GM19397 (cell line): ENCODE results near the gene SPATA33.
A peak's percentile ranks its signal among the peaks of the same experiment; 100 is the strongest.

Experiments
- ATAC-seq: cut with Tn5 transposase; IDR thresholded peaks from one replicate; pipeline ENCODE4 v1.9.1; 2021; ENCODE audit warnings: mild to moderate bottlenecking, moderate library complexity; ENCODE audit not compliant: unreplicated experiment

The SPATA33 gene

DNA sequence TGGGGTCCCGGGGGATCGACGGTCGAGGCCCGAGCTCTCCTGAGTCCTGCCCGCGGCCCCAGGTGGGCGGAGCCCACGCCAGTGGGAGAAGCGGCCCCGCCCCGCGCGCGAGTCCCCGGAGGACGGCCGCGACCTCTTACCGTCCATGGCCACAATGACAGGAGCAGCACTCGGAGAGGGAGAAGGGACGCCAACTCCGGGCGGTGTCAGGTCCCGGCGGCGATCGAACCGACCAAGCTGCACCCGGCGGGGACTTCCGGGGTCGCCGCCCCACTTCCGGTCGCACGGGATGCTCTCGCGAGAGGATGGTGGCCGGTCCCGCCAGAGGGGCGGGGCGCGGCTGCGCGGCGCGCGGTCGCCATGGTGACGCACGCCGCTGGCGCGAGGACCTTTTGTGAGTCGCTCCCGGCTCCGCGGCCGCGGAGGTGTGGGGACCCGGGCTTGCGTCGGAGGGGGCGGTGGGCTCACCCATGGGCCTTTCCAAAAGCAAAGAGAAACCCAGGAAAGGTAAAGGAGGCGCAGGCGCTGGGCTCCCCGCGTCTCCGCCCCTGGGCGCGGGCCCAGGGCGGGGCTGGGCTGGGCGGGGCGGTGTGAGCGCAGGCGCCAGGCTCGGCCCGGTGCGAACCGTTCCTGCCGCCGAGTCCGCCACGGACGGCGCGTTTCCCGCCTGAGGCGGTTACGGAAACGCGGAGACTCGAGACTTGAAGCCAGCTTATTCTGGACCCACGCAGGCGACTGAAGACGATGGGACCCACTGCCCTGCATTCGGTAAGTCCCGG lies at the start of gene SPATA33, which contains the start of gene CHMP1A:
TSS of gene SPATA33 (plus strand) at position 395 of the 779 bp plus-strand sequence. CDS start at position 471, 76 bp downstream.
TSS of gene CHMP1A (minus strand) at position 267 of the 779 bp plus-strand sequence. CDS start at position 147, 120 bp downstream.
- ATAC-seq, result peak; percentile 89

DNA sequence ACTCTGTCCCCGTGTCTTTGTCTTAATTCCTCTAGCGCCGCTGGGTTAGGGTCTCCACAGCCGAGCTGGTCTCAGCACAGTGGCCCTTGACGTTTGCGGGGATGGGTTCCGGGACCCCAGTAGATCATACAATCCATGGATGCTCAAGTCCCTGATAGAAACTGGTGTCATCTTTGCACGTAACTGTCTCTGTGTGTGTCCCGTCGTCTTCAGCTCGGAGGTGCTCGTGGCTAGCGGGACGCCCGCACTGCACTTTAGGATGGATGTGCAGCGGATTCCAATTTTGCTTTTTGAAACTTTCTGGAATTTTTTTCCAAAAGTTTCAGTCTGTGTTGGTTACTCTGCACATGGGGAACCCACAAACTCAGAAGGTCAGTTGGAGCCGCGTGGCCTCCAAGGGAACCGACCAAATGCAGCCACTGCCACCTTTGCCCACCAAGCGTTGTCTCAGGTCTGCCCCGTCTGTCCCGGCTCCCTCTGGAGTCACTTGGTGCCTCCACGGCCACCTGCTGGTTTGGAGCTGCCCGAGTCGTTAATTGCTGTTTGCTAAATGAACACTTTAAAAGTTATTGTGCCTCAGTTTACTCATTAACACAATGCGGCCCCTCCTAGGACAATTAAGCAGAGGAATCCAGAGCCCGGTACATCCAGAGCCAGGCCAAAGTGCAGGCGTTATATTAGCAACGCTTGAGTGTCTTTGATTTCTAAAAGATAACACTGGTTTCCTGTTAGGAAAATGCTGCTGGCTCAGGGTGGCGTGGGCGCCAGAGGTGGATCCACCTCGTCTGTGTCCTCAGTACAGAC lies 49.5 kb upstream of the SPATA33 start:
- ATAC-seq, result no peak

DNA sequence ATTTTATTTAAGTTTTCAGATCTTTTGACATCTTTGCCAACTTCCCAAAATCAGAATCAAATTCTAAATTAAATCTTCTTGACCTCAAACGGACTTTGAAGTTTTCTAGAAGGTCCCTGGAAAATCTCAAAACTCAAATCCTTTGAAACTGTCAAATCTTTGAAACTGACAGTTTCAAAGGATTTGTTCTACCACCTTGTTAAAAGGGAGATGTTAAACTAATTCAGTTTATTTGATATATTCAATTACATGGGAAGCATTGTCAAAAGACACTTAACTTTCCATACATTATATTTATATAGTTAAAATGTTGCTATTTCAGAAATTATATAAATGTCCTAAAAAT lies 47.6 kb upstream of the SPATA33 start:
- ATAC-seq, result no peak

DNA sequence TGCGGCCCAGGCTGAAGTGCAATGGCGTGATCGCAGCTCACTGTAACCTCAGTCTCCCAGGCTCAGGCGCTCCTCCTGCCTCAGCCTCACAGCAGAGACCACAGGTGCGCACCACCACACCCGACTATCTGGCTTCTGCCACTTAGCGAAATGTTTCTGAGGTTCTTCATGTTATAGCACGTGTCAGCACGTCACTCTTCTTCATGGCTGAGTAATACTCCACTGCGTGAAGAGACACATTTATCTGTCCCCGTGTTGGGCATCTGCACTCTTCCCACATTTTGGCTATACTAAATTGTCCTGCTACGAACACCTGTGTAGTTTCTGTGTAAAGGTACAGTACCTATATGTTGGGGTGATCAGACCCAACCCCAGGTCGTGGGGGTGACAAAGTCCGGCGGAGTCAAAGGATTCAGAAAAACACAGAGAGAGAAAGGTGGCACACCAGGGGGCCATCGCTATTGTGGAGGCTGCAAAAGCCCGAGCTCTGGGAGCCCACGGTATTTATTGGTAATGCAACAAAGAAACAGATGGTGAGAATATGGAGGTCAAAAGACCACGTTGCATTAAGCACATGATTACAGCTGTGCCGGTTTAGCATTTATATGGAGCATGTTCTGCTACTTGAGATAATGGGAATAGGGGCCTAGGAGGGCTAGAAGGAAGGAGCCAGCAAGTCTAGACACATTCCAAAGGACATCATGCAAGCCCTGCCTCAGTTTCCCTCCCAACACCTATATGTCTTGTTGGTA lies 45.0 kb upstream of the SPATA33 start:
- ATAC-seq, result no peak

DNA sequence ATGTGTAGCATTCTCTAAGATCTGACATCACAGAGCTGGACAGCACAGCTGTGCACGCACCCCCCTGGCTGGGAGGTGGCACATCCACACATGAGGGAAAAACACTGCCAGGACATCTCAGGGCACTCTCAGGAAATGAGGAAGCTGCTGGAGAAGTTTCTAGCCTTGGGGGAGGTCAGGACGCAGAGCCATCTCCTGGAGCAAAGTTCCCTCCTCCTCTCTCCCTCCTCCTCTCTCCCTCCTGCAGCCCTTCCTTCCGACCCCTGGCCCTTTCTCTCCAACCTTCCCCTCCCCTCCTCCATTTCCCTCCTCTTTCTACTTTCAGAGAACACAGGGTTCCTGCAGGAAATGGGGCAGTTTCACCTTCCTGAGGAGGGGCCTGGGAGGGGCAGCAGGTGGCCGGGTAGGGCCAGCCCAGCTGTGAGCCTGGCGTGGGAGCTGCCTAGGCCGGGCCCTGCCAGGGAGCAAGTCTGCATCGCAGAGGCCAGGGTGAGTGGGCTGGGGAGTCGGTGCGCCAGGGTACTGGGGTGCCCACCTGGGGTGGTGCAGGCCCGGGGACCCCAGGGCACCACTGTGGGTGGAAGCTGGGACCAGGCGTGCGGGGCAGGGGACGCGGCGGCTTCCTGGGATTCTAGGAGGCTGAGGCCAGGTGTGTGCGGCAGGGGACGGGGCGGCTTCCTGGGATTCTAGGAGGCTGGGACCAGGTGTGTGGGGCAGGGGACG lies 44.2 kb upstream of the SPATA33 start, which contains the start of gene DPEP1:
TSS of gene DPEP1 (plus strand) at position 412 of the 723 bp plus-strand sequence. CDS start 16,769 bp downstream, outside the sequence.
- ATAC-seq, result no peak

DNA sequence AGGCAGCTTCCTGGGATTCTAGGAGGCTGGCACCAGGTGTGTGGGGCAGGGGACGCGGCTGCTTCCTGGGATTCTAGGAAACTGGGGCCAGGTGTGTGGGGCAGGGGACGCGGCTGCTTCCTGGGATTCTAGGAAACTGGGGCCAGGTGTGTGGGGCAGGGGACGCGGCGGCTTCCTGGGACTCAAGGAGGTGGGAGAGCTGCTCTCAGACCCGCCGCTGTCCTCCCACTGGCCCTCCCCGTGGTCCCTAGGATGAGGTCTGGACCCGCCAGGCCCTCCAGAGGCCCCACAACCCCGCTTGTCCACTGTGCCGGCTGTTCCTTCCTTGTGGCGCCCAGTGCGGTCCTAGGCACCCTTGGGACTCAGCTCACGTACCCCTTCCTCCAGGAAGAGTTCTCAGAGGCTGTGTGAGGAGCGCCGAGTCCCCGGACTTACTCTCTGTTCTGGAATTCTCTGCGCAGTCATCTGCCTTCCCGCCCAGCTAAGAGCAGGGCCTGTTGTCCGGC lies 43.6 kb upstream of the SPATA33 start:
- ATAC-seq, result no peak

DNA sequence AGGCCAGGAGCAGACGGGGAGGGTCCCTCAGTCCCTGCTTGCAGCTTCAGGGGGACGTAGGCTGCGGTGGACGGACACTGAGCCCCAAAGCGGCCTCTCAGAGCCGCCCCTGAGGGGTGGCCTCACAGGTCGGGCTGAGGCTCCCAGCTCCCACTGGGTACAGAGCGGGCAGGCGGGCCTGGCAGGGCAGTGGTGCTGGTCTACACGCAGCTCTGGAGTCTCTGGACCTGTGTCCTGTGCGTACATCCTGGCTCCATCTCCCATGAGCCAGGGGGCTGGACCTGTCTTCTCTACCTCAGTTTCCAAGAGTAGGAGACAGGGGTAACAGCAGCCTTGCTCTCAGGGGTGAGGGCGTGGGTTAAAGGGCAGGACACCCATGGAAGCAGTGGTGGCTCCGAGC lies 42.5 kb upstream of the SPATA33 start:
- no peak for ATAC-seq

DNA sequence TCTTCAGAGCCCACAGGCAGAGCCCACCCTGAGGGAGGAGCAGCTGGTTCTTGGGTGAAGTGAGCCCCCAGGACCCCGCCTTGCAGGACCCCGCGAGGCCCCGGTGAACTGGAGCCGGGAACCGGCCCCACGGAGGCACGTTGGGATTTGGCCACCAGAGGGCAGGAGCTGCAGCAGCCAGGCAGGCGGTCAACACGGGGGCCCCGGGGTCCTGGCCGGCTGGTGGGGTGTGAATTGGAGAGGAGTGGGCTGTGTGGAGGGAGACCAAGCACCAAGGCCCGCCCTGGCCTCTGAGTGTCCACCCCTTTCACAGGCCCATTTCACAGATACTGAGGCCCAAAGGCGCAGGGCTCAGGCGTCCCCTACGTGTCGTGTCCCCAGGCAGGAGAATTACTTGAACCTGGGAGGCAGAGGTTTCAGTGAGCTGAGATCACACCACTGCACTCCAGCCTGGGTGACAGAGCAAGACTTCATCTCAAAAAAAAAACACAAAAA lies 42.0 kb upstream of the SPATA33 start:
- ATAC-seq, result no peak

DNA sequence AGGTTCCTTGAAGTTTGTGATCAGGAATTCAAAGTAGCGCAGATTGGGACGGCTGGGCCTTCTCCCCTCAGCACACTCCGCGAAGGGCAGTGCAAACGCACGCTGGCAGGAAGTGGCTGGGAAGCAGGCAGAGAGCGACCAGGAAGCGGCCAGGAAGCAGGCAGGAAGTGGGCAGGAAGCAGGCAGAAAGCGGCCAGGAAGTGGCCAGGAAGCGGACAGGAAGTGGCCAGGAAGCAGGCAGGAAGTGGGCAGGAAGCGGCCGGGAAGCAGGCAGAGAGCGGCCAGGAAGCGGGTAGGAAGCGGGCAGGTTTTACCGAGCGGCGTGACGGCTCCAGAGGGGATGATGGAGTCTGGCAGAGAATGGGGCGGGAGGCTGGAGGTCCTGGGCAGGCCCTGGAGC lies 41.0 kb upstream of the SPATA33 start:
- no peak for ATAC-seq

DNA sequence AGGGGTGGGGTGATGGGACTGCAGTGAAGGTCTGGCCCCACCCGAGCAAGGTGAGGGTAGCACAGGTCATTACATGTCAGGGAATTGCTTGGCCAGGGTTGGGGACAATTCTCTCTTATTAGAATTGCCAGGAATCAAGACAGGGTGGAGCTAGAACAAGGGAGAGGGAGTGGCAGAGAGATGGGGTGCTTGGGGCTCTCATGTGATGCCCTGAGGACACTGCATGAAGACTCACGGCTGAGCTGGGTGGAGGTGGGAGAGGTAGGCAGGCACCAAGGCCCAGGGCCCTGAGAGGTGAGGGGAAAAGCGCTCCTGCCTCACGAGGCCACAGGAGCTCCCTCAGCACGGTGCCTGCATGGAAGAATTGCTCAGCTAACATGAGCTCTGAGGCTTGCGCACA lies 40.6 kb upstream of the SPATA33 start:
- no peak for ATAC-seq

DNA sequence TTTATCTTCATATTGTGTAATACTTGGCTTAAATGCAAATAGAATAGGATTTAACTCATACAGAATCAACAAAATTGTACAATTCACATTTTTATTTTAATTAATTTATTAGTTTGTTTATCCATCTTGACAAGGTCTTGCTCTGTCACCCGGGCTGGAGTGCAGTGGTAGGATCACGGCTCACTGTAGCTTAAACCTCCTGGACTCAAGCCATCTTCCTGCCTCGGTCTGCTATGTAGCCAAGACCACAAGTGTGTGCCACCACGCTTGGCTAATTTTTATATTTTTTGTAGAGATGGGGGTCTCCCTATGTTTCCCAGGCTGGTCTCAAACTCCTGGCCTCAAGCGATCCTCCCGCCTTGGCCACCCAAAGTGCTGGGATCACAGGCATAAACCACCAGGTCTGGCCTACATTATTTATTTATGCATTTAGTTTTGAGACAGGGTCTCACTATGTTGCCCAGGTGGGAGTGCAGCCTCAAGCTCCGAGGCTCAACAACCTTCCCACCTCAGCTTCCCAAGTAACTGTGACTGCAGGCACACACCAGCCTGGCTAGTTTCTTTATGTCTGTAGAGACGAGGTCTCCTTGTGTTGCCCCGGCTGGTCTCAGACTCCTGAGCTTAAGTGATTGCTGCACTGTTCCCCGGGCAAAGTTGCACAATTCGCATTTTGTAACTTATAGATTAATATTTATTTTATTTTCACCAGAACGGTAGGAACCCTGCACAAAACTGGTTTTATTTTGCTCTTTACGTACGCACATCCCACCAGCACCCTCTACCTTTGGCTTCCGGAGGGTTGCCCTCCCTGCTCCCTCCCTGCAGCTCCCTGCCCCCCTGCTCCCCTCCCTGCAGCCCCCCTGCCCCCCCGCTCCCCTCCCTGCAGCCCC lies 39.3 kb upstream of the SPATA33 start:
- ATAC-seq, result no peak

DNA sequence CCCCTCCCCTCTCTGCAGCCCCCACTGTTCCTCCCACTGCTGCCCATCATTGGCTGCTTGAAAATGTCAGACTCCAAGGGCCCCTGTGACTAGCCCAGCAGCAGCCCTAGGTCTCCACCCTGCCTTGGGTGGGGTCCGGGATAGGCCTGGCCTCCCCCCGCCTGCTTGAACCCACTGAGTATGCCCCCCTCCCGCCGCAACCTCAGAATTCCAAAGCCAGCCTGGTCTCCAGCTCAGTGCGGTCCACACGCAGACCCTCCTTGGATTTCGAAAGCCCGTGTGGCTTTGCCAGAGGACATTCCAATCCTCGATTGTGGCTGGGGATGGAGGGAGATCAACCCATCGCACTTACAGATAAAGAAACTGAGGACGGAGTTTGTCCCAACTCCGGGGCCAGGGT lies 37.8 kb upstream of the SPATA33 start:
- ATAC-seq, result no peak

DNA sequence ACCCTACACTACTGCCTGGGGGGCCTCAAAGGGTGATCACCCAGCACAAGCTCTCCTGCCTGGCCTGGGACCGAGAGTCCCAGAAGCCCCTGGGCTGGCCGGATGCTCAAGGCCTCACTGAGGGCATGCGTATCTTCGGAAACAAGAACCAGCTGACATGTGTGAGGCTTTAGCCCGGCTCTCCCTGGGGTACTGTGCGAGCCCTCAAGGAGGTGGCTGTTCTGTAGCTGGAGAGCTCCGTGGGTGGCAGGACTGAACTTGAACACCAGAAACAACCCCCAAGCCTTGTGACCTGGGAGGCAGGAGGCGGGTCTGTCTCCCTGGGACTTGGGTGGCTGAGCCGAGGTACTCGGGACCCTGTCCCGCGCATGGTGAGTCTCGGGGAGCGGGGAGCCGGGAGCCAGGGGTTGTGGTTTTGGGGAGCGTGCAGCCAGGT lies 37.2 kb upstream of the SPATA33 start:
- no peak for ATAC-seq

DNA sequence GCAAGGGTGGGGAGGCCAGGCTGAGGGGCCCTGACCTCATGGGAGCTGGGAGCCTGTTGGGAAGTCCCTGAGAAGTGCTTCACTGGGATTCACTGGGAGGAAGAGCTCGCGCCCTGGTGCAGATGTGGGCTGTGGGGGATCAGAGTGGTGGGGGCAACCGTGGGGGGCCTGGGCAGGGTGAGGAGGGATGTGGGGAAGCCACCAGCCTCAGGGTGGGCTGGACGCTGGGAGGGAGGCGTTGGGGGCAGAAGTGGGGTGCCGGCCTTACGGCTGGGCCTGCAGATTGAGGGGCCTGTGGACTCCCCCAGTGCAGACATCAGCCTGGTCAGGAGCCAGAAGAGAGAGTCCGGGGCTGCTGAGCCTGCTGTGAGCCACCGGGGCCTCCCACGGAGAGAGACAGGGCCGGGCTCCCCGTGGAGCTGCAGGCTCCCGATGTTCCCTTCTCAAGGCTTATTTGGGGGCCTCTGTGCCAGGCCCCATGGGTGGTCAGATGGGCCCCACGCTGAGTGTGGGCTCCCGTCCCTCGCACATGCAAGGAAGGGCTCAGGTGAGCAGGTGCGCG lies 36.4 kb upstream of the SPATA33 start:
- no peak for ATAC-seq

DNA sequence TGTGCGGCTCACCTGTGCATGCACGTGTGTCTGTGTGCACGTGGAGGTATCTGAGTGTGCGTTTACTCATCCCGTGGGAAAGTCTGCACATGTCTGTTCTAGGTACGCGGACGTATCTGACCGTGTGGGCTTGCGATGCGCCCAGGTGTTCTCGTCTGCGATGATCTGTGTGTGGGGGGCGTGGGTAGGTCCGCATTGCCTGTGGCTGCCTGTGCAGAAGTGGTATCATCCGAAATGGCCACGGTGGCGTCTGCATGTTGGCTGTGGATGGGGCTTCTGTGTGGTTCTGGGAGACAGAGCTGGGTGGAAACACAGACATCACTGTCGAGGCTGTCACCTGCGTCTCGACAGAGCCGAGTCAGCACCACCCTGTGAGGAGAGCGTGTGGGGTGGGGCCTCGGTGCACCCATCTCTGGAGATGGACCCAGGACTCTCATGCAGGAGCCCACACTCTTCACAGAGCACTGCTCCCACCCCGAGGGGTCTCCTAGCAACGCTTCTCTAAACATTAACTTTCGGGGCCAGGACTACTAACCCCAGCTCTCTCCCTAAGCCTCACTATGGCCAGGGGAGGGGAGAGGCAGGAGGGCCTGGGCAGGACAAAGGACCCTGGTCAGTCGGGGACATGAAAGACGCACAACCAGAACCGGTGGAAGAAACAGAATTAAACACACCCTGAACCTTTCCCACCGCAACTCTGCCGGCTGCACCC lies 35.8 kb upstream of the SPATA33 start:
- ATAC-seq, result no peak

DNA sequence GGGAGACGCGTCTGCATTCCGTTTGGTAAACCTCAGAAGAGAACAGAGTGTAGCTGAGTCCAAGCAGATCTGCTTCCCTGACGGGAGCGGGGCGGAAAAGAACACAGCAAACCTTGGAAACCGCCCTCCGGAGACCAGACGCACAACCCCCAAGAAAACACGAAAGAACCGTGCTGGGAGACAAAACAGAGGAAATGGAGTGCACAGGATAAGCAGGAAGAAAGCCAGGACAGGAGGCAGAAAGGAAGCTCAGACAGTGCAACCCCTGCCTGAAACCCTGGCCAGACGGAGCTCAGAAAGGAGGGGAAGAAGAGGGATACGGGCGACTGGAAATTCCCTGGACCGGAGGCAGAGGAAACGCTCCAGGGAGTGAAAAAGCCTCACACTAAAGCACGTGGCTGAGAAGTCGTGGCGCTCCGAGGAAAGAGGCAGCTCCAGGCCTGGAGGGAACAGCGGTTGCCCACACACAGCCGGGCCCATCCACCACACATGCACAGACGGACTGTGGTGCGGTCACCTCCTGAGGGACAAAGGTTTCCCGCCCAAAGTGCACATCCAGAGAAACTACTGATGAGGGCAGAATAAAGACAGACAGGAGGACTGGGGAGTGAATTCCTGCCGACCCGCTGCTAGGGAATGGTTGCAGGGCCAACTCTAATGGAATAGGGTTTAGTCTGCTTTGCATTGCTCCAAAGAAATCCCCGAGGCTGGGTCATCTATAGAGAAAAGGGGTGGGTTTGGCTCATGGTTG lies 34.0 kb upstream of the SPATA33 start:
- ATAC-seq, result no peak
